Mononuclear cell (primary cell): ENCODE data around the gene EEF1G. TPM values are rescaled to one million over a fixed set of nuclear protein-coding genes. Genes with fewer than 3 reads are reported as not detected.

Source experiments
- H3K27me3 ChIP-seq: 2 replicates; pipeline ENCODE4 v1.6.0; 2011; ENCODE audit warnings: low read length, control low read depth; ENCODE audit not compliant: insufficient read depth
- H3K4me1 ChIP-seq: 2 replicates; pipeline ENCODE4 v1.5.1; 2011; ENCODE audit warnings: mild to moderate bottlenecking, low read length, control low read depth; ENCODE audit not compliant: insufficient read depth
- H3K4me3 ChIP-seq: 2 replicates; pipeline ENCODE4 v1.5.1; 2011; ENCODE audit warnings: mild to moderate bottlenecking, low read length, moderate library complexity
- H3K9me3 ChIP-seq: 2 replicates; pipeline ENCODE4 v1.5.1; 2011; ENCODE audit warnings: low read depth, mild to moderate bottlenecking, control low read depth, low read length
- total RNA-seq: library from RNA; depleted of rRNA; stranded (reverse); fragments of >200 nt; gene quantifications from one replicate; pipeline ENCODE4 v1.2.3, GENCODE V29; 2012

Gene EEF1G
- total RNA-seq, 1 donor: 2,066 TPM

DNA sequence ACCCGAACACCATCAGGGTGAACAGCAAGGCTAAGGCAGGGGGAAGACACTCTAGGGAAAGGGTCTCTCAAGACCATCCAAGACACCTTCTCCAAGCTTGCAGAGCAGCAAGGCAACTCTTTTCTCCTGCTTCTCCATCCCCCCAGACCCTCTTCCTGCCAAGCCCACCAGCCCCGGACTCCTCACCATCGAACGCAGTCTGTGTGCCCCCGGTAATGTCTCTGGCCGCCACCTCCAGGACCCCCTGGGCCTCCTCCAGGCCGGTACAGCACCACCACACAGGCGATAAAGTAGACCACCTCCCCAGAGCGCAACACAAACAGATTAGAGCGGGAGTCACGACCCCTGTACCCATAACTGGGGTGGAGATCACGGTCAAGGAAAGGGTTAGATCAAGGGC, 35.1 kb upstream of the EEF1G start:
- H3K9me3 ChIP-seq: no peaks in the 10 kb centered on the region
- no peak overlapping the region for H3K4me3 ChIP-seq
- no peaks in the 10 kb centered on the region for H3K27me3 ChIP-seq
- H3K4me1 ChIP-seq: peaks cover 32% of the 10 kb centered on the region

- Histone ChIP-seq H3K4me3 (no peak overlapping the region), H3K4me1 (peaks cover 32% of the 10 kb centered on the region), H3K9me3 (no peaks in the 10 kb centered on the region), H3K27me3 (no peaks in the 10 kb centered on the region)
Observed at GRCh38 chr11:62607714-62608113, 34.0 kb upstream of the EEF1G start.

- H3K4me3 ChIP-seq: no peak overlapping the region
- H3K27me3 ChIP-seq: no peaks in the 10 kb centered on the region
- H3K9me3 ChIP-seq: no peaks in the 10 kb centered on the region
- H3K4me1 ChIP-seq: peaks cover 29% of the 10 kb centered on the region
Observed at GRCh38 chr11:62605902-62606301, 32.2 kb upstream of the EEF1G start.

DNA sequence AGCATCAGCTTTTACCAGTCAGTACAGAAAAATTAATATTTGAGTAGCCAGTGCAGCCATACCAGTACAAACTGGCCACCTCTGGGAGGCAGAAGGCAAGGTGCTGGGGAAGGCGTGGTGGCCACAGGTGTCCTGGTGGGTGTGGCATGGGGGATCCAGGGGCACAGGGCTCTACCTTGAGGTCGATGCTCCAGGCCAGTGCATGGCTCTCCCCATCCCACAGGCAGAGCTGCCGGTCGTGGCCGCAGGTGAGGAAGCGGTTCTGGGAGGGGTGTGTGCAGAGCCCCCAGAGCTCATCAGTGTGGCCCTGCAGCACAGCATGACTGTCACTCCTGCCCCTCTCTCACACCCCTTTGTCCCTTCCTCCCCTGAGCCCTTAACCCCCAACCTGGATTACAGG, 31.8 kb upstream of the EEF1G start:
- Histone ChIP-seq H3K9me3 (no peaks in the 10 kb centered on the region), H3K4me3 (no peak overlapping the region)

DNA sequence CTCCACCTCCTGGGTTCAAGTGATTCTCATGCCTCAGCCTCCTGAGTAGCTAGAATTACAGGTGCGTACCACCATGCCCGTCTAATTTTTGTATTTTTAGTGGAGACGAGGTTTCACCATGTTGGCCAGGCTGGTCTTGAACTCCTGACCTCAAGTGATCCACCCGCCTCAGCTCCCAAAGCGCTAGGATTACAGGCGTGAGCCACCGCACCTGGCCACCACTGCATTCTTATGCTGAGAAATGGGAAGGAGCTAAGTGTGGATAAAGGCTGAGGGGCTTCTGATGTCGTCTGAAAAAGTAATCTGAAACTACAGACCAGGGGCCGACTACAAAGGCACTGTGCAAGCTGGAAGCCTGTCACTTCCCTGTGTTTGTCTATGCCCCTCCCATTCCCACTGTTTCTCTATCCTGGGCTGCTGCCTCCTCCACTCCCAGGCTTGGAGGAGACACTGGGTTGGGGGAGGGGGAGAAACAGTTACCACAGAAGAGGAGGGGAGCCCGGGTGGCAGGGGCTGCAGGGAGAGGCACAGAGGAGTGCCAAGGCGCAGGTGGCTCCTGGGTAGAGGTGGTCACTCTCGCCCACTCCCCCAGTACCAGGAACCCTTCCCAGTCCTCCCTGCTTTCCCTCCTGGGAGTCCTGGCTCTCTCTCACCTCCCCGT, 30.9 kb upstream of the EEF1G start:
- Histone ChIP-seq H3K4me1 (peaks cover 37% of the 10 kb centered on the region), H3K27me3 (no peaks in the 10 kb centered on the region), H3K9me3 (no peaks in the 10 kb centered on the region), H3K4me3 (no peak overlapping the region)

More for the DNA sequence above, 31.8 kb upstream of the EEF1G start:
- Histone ChIP-seq H3K4me1 (peaks cover 28% of the 10 kb centered on the region), H3K27me3 (no peaks in the 10 kb centered on the region)

GRCh38 chr11:62603776-62604299, 30.1 kb upstream of the EEF1G start:
- Histone ChIP-seq H3K9me3 (no peaks in the 10 kb centered on the region), H3K27me3 (no peaks in the 10 kb centered on the region), H3K4me3 (no peak overlapping the region), H3K4me1 (peaks cover 44% of the 10 kb centered on the region)

DNA sequence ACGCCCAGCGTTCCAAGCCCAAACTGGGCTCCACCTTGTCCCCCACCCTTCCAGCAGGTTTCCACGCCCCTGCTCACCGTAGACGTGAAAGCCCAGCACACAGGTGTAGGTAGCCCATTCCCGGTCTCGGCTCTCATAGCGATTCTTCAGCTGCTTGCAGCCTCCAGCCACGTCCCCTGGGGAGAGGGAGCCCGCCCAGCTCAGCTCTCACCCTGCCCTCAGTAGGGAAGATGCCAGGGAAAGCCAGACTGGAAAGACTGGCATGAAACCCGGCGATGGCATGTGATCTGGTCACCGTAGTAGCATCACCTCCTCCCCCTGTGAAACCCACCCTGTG, 29.3 kb upstream of the EEF1G start:
- H3K9me3 ChIP-seq: no peaks in the 10 kb centered on the region
- H3K4me1 ChIP-seq: peaks cover 49% of the 10 kb centered on the region
- H3K4me3 ChIP-seq: no peak overlapping the region
- H3K27me3 ChIP-seq: no peaks in the 10 kb centered on the region

DNA sequence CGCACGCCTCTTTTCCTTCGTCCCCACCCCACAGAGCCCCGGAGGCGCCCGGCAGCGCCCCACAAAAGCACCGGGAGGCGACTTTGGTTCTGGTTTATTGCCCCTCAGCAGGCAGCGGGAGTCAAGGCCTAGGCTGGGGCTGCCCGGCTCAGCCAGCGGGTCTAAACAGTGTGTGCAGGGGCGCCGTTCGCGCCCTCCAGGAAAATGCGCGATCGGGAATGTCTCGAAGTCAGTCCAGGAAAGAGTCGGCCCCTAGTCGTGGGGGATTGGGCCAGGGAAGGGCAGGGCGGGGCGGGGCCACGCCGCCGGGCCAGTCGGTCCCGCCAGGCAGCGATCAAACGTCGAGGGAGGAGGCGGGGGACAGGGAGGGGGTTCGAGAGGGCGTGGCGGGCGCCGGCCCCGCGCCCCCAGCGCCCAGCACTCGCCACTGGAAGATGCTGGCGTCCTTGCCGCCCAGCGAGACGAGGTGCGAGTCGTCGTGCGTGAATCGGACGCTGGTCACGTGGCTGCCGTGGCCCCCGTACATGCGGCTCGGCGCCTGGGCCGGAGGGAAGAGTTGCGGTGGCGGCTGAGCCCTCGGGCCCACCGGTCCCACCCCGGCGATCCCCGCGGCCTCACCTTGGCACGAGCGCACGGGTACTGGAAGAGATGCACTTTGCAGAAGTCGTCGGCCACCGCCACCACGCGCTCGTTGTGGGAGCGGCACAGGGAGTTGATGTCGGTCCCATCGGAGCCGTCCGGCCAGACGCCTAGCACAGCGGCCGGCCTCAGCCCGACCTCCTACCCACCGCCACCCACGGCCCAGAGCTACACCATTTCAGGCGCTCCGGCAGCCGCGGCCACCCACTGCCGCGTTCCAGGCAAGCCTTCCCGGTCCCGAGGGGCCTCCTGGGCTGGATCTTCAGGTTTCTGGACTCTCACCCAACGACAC, 28.7 kb upstream of the EEF1G start:
- Histone ChIP-seq H3K9me3 (no peaks in the 10 kb centered on the region), H3K4me1 (peaks cover 47% of the 10 kb centered on the region), H3K27me3 (no peaks in the 10 kb centered on the region), H3K4me3 (peak overlapping the region; percentile 93)

DNA sequence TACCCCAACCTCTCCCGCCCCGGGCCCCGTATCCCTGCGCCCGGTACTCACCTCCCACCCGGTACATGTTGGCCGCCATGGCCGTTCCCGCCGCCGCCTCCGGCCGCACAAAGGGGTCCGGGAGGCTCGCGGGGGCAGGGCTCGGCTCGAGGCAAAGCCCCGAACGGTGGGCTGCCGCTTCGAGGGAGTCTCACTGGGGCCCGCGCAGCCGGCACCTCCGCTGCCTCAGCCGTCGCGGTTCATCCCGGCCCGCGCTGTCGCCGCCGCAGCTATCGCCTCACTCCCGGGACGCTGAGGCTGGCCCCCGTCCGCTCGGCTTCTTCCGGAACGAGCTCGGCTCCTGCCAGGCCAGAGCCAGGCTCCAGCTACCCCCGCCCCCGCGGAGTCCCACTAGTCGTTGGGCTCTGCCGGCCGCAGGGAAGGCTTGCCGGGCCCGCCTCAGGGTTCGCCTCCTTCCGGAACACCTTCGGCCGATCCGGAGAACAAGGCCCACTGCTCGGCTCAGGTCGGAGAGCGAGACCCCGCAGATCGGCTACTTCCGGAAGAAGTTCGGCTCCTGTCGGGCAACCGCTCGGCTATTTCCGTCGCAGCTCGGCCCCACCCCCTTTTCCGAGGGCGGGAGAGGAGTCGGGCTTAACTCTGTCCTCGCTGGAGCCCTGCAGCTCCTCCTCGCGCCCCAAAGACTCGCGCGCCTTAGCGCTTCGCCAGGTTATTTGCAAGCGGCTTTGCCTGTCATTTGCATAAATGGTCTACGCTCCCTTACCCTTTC, 27.9 kb upstream of the EEF1G start, which contains the start of gene MTA2:
Gene MTA2, minus strand, starts transcription at position 494 of the 769 bp plus-strand sequence. Its CDS starts 415 bp downstream, at position 79.
- H3K4me1 ChIP-seq: peaks cover 49% of the 10 kb centered on the region
- H3K4me3 ChIP-seq: peak within 1 kb of the TSS; percentile 93
- no peaks in the 10 kb centered on the region for H3K27me3 ChIP-seq
- no peaks in the 10 kb centered on the region for H3K9me3 ChIP-seq

- Histone ChIP-seq H3K9me3 (no peaks in the 10 kb centered on the region), H3K4me1 (peaks cover 49% of the 10 kb centered on the region), H3K4me3 (peak overlapping the region; percentile 93), H3K27me3 (no peaks in the 10 kb centered on the region)
Observed at GRCh38 chr11:62601122-62601371, 27.4 kb upstream of the EEF1G start.

DNA sequence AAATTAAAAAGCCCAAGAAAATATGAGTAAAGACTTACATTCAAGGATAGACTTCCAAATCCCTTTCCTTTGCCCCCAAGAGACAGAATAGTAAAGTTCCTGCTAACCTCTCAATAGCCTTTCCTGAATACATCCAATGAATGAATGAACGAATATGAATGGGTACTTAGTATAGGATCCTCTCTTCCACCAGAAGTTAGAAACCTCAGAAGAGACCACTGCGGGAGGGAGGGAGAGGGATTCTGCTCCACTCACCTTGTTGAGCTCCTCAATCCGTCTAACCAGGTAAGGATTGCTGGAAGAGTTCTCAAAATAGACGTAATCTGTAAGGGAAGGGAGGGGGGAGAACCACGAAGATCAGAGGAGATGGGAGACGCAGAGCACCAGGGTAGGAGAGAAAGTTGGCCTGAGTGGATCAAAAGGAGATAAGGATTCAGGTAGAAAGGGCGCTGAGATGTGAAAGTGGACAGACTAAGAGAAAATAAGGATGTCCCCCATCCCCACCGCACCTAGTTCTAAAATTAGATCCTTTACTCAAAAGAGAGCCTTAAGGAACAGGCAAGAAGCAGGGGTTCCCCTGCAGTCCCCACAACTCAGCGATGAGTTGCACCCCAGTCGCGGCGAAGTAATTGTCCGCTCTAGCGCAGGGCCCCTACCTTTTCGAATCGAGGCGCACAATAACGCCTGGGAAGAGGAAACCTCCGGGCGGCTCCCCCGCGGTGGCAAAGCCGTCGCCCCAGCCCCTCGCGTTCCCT, 26.9 kb upstream of the EEF1G start:
- peak overlapping the region; percentile 93 for H3K4me3 ChIP-seq
- no peaks in the 10 kb centered on the region for H3K9me3 ChIP-seq
- H3K4me1 ChIP-seq: peaks cover 49% of the 10 kb centered on the region
- H3K27me3 ChIP-seq: no peaks in the 10 kb centered on the region

GRCh38 chr11:62599901-62600300, 26.2 kb upstream of the EEF1G start:
- Histone ChIP-seq H3K27me3 (no peaks in the 10 kb centered on the region), H3K4me1 (peaks cover 49% of the 10 kb centered on the region), H3K9me3 (no peaks in the 10 kb centered on the region), H3K4me3 (peak overlapping the region; percentile 93)

GRCh38 chr11:62599069-62599696, 25.5 kb upstream of the EEF1G start:
- H3K4me1 ChIP-seq: peaks cover 49% of the 10 kb centered on the region
- H3K27me3 ChIP-seq: no peaks in the 10 kb centered on the region
- H3K4me3 ChIP-seq: no peak overlapping the region
- no peaks in the 10 kb centered on the region for H3K9me3 ChIP-seq

GRCh38 chr11:62595124-62595523, 21.4 kb upstream of the EEF1G start:
- H3K9me3 ChIP-seq: no peaks in the 10 kb centered on the region
- no peaks in the 10 kb centered on the region for H3K27me3 ChIP-seq
- H3K4me1 ChIP-seq: peaks cover 62% of the 10 kb centered on the region
- no peak overlapping the region for H3K4me3 ChIP-seq
